HG03432 (cell line): Measurements from ENCODE around the gene CADM2.

Experiments
- ATAC-seq: cut with Tn5 transposase; IDR thresholded peaks from one replicate; pipeline ENCODE4 v1.9.1; 2021; ENCODE audit warnings: mild to moderate bottlenecking, moderate library complexity; ENCODE audit not compliant: unreplicated experiment

The CADM2 gene

DNA sequence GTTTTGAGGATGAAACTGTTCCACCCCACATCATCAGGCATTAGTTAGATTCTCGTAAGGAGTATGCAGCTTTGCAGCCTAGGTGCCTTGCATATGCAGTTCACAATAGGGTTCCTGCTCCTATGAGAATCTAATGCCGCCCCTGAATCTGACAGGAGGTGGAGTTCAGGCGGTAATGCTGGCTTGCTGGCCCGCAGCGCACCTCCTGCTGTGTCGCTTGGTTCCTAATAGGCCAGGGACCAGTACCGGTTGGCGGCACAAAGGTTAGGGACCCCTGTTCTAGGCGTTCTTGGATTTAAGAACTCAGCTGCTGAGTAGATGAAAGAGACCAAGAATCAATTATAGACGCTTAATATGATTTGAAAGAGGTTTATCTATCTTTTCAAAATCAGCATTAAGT is 595.4 kb downstream of the CADM2 start:
- no peak for ATAC-seq

DNA sequence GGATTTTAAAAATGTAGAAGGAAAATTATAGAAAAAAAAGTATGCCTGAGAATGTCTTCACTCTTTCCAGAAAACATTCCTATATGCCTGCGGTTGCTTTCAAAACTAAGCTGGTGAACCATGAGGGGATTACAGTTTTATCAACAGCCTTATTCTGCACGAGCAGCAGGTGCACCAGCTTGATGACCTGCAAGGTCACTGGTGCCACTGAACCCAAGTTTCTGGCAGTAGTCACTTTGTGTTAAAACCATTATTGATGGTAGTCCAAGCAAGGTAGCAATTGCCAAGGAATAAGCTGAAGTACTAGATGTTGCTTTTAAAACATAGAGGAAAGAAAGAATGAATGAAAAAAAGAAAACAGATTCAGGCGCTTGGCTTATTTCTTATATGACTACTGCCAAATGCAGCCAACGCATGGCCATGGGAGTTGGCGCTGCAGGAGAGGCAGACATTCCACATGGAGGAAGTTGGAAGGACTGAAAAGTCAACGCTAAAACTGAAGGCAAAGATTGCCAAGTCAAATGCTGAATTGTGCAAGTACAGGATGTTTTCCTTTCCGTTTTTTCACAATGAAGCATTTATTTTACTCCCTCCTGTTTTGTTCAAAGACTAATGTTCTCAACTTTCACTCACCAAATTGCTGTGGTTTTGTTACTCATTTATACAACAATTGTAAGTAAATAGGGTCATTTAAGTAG is 601.4 kb downstream of the CADM2 start:
- no peak for ATAC-seq

- ATAC-seq: peak; percentile 77
Observed at GRCh38 chr3:85567071-85567676, 608.4 kb downstream of the CADM2 start.

DNA sequence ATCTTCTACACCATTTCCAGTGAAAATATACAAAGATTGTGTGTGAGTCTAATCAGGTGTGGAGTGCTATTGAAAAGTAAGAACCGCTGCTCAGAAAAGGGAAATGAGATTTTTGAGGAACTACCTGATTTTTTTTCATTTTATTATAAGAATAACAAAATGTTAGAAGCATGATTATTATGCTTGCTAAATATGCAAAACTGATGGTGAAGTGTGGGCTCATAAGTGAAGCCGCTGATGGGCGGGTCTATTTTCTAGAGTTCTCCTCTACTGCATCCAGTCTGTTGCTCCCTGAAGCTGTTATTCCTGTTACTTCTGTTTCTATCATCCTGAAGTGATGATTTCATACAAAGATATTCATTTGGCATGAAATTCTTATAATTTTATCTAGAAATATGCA is 612.0 kb downstream of the CADM2 start:
- no peak for ATAC-seq

DNA sequence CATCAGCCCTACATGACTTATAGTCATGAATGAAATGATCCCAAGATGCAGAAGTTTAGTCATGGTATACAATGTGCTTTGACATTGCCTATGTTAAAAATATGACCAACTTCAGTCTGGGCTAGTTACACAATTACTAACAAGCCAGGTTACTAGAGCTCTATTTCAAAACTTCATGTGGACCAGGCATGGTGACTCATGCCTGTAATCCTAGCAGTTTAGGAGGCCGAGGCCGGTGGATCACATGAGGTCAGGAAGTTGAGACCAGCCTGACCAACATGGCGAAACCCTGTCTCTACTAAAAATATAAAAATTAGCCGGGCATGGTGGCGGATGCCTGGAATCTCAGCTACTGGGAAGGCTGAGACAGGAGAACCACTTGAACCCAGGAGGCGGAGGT is 613.0 kb downstream of the CADM2 start:
- no peak for ATAC-seq

GRCh38 chr3:85572426-85572825 is 613.6 kb downstream of the CADM2 start:
- no peak for ATAC-seq

DNA sequence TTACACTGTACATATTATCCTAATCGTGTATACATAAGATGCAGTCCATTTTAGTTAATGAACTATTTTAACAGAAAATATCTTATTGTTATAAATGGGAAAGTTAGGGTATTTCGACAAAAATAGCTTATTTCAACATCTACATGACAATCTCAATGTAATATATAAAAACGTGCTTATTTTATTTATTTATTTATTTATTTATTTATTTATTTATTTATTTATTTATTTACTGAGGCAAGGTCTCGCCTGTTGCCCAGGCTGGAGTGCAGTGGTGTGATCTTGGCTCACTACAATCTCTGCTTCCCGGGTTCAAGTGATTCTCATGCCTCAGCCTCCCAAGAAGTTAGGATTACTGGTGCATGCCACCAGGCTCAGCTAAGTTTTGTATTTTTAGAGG is 614.2 kb downstream of the CADM2 start:
- no peak for ATAC-seq

- ATAC-seq: no peak
Observed at GRCh38 chr3:85574006-85574705, 615.4 kb downstream of the CADM2 start.

GRCh38 chr3:85576091-85576690 is 617.4 kb downstream of the CADM2 start:
- peak; percentile 88 for ATAC-seq

- no peak for ATAC-seq
Observed at GRCh38 chr3:85576697-85577200, 618.0 kb downstream of the CADM2 start.

- ATAC-seq: peak; percentile 81
Observed at GRCh38 chr3:85584779-85585356, 626.1 kb downstream of the CADM2 start.

DNA sequence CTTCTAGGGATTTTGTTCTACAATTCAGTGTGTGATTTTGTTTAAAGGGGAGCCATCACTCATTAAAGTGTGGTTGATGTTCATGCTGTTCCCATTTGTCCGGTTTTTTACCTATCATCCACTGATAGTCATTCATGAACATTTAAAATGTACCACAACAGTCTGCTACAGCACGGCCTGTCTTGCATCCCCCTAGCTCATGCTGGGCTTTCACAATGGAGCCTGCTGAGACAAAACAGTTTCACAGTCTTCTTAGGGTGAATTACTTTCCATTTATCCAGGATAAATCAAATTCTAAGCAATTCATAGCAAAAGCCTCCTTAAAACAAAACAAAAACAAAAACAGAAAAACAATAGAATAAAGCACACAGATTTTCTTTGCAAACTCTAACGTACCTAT is 627.2 kb downstream of the CADM2 start:
- ATAC-seq: no peak

DNA sequence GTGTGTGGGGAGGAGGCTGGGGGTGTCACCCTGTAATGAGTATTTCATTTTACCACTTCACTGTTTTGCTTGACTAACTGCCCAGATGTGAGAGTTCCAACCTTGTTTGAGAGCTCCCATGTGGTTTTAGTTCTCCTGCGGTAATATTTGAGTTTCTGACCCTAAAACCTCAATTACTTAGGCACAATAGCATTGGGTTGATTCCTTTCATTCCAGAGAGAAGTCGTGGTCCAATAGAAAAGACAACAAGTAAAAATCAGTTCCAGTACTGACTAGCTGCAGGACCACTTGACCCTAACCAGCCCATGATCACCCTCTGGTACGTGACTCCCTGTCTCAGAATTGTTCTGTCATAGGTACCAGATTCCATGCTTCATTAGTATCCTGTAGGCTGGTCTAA is 630.4 kb downstream of the CADM2 start:
- ATAC-seq: no peak

DNA sequence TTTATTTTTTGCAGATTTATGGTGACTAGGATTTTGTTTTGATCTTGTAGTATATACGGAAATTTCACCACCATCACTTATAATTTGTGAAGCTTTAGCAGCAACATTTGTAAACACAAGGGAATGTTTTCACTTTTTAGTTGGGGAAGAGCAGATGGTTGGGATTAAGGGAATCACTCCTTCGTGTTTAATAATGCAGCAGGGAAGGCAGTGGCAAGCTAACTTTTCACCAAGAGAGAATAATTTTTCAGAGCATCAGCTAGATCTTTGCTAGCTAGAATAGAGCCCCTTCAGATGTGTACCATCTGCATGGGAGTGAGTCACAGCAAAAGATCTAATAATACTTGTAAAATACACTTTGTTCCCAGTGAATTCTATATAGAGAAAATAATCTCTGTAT is 632.7 kb downstream of the CADM2 start:
- no peak for ATAC-seq

GRCh38 chr3:85592256-85592655 is 633.5 kb downstream of the CADM2 start:
- ATAC-seq: no peak

DNA sequence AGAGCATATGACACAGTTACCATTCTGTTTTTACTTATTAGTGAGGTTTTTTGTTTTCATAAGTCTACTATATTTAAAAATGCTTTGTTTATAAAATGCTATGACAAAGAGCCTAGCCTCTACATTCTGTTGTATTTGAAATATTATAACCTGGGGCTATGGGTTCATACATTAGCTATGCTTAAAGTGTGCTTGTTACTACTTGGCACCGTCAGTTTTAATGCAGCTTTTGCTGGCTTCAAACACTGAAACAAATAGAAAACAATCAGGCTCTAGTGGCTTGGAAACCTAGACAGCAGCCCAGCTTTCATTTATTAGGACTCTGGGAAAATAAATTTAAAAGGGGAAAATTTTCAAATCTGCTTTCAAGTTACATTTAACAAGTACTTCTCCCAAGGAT is 635.9 kb downstream of the CADM2 start:
- no peak for ATAC-seq

DNA sequence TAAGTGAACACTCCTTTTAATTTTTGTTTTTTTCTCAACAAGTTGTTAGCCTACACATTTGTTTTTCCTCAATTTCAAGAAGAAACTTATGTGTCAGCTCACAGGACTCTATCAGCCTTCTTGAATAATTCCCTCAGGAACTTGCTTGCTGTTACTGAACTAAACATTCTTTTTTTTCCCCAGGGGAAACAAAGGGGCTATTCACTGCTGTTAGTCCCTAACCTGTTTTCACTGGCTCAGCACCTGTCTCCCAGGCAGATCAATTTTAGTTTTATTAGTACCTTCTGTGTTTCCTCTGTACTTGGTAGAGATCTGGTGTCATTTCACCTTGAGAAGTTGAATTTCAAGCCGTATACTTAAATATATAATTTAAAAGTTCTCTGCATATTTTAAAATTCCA is 644.6 kb downstream of the CADM2 start:
- no peak for ATAC-seq

DNA sequence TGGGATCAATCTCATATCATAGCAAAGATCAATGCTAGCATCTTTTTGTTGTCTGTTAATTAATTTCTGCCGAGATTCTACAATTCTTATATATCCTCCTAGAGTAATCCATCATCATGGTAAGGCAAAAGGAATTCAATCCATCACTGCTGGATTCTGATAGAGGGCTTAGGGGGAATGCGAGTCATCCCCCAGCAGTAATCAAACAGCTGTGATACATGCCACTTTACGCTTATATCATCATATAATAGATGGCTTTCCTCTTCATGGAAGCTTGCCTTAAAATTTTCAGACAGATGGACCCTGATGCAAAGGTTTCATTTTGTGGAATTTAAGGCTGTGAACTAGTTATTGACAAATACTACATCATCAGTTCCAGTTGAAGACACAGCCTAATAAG is 645.9 kb downstream of the CADM2 start:
- no peak for ATAC-seq

GRCh38 chr3:85605066-85605465 is 646.3 kb downstream of the CADM2 start:
- ATAC-seq: no peak

- ATAC-seq: no peak
Observed at GRCh38 chr3:85626662-85627061, 667.9 kb downstream of the CADM2 start.

DNA sequence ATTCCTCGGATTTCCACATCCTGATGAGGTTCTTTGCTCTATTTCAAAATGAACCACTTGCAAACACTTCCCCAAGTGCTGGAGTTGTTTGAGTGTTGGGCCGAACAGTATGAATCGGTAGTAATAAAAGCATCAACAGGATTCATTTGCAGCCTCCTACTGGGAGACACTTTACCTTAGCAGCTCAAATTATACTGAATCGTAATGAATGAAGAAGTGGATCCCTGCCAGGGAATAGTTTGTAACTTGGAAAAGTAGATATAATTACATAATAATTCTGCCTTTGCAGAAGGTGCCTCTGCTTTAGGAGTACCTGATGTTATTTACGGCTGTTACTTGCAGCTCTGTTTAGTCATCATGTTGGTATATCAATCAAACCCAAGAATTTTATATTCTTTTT is 669.1 kb downstream of the CADM2 start:
- no peak for ATAC-seq
